A673 (cell line): Measurements from ENCODE around the gene SLC48A1. TPM values are rescaled to one million over a fixed set of nuclear protein-coding genes. Genes with fewer than 3 reads are reported as not detected.

Source experiments
- BruUV-seq: library from RNA; stranded (reverse); fragments of 400-500 nt; replicated peaks from 2 replicates; lab custom pipeline; 2021; lab: Mats Ljungman, UMichigan
- CTCF ChIA-PET: fragments of 300-600 bp; sonication (Branson Sonifier 250); formaldehyde crosslinking; loops from one replicate; lab custom pipeline; 2022; ENCODE audit warnings: antibody characterized with exemption; lab: Charles Lee
- POLR2A ChIA-PET: fragments of 300-600 bp; sonication (Branson Sonifier 250); formaldehyde crosslinking; loops from one replicate; lab custom pipeline; 2022; ENCODE audit warnings: antibody characterized with exemption; ENCODE audit not compliant: low non-redundant PET; lab: Charles Lee
- DNase-seq: peaks from one replicate; pipeline ENCODE4 v3.0.0-alpha.2; 2015; ENCODE audit warnings: low spot score
- H3K27ac ChIP-seq: fragments of 200-600 bp; sonication (generic); 2 replicates; pipeline ENCODE4 v1.5.1; 2016; ENCODE audit warnings: mixed run types, low read depth, mild to moderate bottlenecking, mixed read lengths, antibody characterized with exemption, low read length; ENCODE audit not compliant: poor library complexity, severe bottlenecking
- H3K27me3 ChIP-seq: fragments of 200-600 bp; sonication (generic); replicated peaks from 2 replicates; pipeline ENCODE4 v1.6.1; 2017; ENCODE audit warnings: mixed run types, low read depth, mild to moderate bottlenecking, mixed read lengths, antibody characterized with exemption, low read length; ENCODE audit not compliant: insufficient read depth, poor library complexity
- H3K36me3 ChIP-seq: fragments of 200-600 bp; sonication (generic); 2 replicates; pipeline ENCODE4 v1.6.1; 2016; ENCODE audit warnings: mixed run types, mild to moderate bottlenecking, mixed read lengths, antibody characterized with exemption, low read length; ENCODE audit not compliant: insufficient read depth, poor library complexity, severe bottlenecking
- H3K4me1 ChIP-seq: fragments of 200-600 bp; sonication (generic); 2 replicates; pipeline ENCODE4 v1.6.1; 2017; ENCODE audit warnings: mixed run types, mild to moderate bottlenecking, mixed read lengths, antibody characterized with exemption, low read length; ENCODE audit not compliant: insufficient read depth, poor library complexity, severe bottlenecking
- H3K4me3 ChIP-seq: fragments of 200-600 bp; sonication (generic); 2 replicates; pipeline ENCODE4 v1.5.1; 2016; ENCODE audit warnings: low read depth, mixed run types, mild to moderate bottlenecking, mixed read lengths, low read length; ENCODE audit not compliant: poor library complexity, severe bottlenecking
- H3K9me3 ChIP-seq: fragments of 200-600 bp; sonication (generic); 2 replicates; pipeline ENCODE4 v1.6.1; 2016; ENCODE audit warnings: mixed run types, low read depth, mild to moderate bottlenecking, mixed read lengths, antibody characterized with exemption, low read length; ENCODE audit not compliant: poor library complexity, severe bottlenecking
- CTCF ChIP-seq: fragments of 300-800, 200-600 bp; sonication (generic); conservative IDR thresholded peaks from 2 replicates; pipeline ENCODE4 v1.5.1; 2017; ENCODE audit warnings: low read depth, mild to moderate bottlenecking, antibody characterized with exemption, low read length, moderate library complexity, mixed read lengths
- EZH2 ChIP-seq: fragments of 200-600 bp; sonication (generic); IDR thresholded peaks from 2 replicates; pipeline ENCODE4 v1.6.1; 2017; ENCODE audit warnings: borderline replicate concordance, low read depth, mild to moderate bottlenecking, mixed read lengths, antibody characterized with exemption, low read length; ENCODE audit not compliant: poor library complexity, severe bottlenecking
- intact Hi-C: fragments of 100-400 bp; cut with micrococcal nuclease; formaldehyde crosslinking; loops from one replicate; pipeline ENCODE4 v1.10.0; 2022; ENCODE audit not compliant: unreplicated experiment
- total RNA-seq: library from RNA; stranded (reverse); gene quantifications from 2 replicates; pipeline ENCODE4 v1.2.3, GENCODE V29; 2021

The SLC48A1 gene
- total RNA-seq, 1 experiment from 2014 or later, result 39.3 TPM

- no peak for TF ChIP-seq CTCF
- TF ChIP-seq EZH2, result no peak
- ChIA-PET POLR2A (no interaction called here), CTCF (interaction anchor here (0.5 to 1.5 kb wide), 7 partner anchors 22 to 114 kb away, joined by 3 to 7 read pairs (median 4); no protein-coding TSS in a partner anchor)
- Histone ChIP-seq H3K4me1 (peaks cover 31% of the 10 kb centered on the region), H3K4me3 (no peak overlapping the region), H3K27ac (no peak overlapping the region), H3K27me3 (no peaks in the 10 kb centered on the region), H3K9me3 (no peaks in the 10 kb centered on the region), H3K36me3 (no peaks in the 10 kb centered on the region)
- no TSS peak for BruUV-seq
- no peak for DNase-seq
- intact Hi-C loops, result no loop called here
Measured at GRCh38 chr12:47766502-47767215, 6.4 kb upstream of the SLC48A1 start.

GRCh38 chr12:47767216-47767724 lies 5.8 kb upstream of the SLC48A1 start:
- no peaks in the 10 kb centered on the region for H3K9me3 ChIP-seq
- no peaks in the 10 kb centered on the region for H3K27me3 ChIP-seq
- BruUV-seq, result no TSS peak
- DNase-seq, result no peak
- no peak overlapping the region for H3K27ac ChIP-seq
- H3K4me3 ChIP-seq, result no peak overlapping the region
- POLR2A ChIA-PET, result no interaction called here
- TF ChIP-seq CTCF (peak; percentile 63), EZH2 (no peak)
- CTCF ChIA-PET, result interaction anchor here (0.5 to 1.5 kb wide), 7 partner anchors 23 to 115 kb away, joined by 3 to 7 read pairs (median 4); no protein-coding TSS in a partner anchor
- peaks cover 31% of the 10 kb centered on the region for H3K4me1 ChIP-seq
- intact Hi-C loops, result no loop called here
- H3K36me3 ChIP-seq, result no peaks in the 10 kb centered on the region

GRCh38 chr12:47768323-47768811 lies 4.7 kb upstream of the SLC48A1 start:
- intact Hi-C loops, result no loop called here
- ChIA-PET POLR2A (no interaction called here), CTCF (interaction anchor here (1.0 kb wide), 1 partner anchor 35 kb away, joined by 3 read pairs; no protein-coding TSS in a partner anchor)
- no peak for TF ChIP-seq CTCF
- TF ChIP-seq EZH2, result no peak
- peaks cover 31% of the 10 kb centered on the region for H3K4me1 ChIP-seq
- no peak overlapping the region for H3K4me3 ChIP-seq
- H3K9me3 ChIP-seq, result no peaks in the 10 kb centered on the region
- H3K36me3 ChIP-seq, result no peaks in the 10 kb centered on the region
- no peaks in the 10 kb centered on the region for H3K27me3 ChIP-seq
- no TSS peak for BruUV-seq
- peak overlapping the region; percentile 54 for H3K27ac ChIP-seq
- DNase-seq, result peak; percentile 55
